Measurements from ENCODE around the gene INO80E. TPM values are rescaled to one million over a fixed set of nuclear protein-coding genes. Genes with fewer than 3 reads are reported as not detected.
A peak's percentile ranks its signal among the peaks of the same experiment; 100 is the strongest.

The INO80E gene
- total RNA-seq, 2 experiments from 2014 or later, result 83.8 to 91.1 TPM

- Mint-ChIP-seq H3K9me3 (no peaks in the 10 kb centered on the region), H3K27me3 (no peaks in the 10 kb centered on the region), H3K36me3 (peaks cover 29% of the 10 kb centered on the region), H3K4me3 (peak overlapping the region; percentile 99), H3K27ac (peak overlapping the region; percentile 99), H3K4me1 (peaks cover 30% of the 10 kb centered on the region)
- peak; percentile 78 for DNase-seq
Measured at GRCh38 chr16:29994600-29995323, 1.3 kb upstream of the INO80E start.

DNA sequence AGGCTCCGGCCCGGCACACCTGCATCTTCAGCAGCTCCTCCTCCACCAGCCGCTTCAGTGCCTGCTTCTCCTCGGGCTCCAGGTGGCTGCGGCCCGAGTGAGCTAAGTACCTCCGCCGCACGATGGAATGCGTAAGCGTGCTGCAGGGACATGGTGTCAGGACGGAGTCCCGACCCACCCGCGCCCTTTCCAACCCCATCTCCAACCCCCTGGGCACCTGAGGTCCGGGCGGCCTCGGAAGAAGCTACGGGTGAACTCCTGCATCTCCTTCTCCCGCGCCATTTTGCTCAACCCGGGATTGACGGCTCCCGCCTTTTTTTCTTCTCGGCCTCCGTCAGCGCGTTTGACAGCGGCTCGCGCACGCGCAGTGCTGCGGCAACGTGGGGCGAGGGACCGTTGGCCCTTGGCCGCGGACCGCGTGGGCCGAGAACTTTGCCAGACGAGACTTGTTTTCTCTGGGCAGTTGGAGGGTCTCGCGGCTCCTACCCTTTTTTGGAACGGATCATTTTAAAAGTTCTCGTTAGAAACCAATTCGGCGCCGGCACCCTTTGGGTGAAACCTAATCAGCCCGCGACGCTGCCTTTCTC lies 624 bp upstream of the INO80E start, which contains the start of gene HIRIP3:
TSS of gene HIRIP3 (minus strand) at position 294 of the 587 bp plus-strand sequence. CDS start at position 282, 12 bp downstream.
- H3K4me1 Mint-ChIP-seq, result peaks cover 30% of the 10 kb centered on the region
- peak; percentile 89 for DNase-seq
- H3K27ac Mint-ChIP-seq, result peak within 1 kb of the TSS; percentile 99

DNA sequence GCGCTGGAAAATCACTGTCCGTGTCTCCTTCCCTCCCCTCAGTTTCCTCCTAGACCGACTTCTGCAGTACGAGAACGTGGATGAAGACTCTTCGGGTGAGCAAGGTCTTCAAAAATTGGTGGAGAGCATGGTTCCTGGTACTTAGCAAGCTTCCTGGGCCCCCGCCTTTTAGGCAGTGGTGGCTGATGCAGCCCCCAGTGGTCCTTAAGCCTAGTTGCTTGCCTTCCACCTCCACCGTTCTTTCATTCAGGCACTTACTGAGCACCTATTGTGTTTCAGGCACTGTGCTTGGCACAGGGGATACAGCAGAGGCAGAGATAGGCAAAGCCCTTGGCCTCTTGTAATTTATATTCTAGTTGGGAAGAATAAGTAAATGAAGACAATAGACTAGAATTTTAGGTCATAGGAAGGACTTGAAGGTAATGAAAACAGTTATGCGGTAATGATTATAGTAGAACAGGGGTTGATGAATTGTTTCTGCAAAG lies 767 bp downstream of the INO80E start:
- DNase-seq, result no peak
- peaks cover 30% of the 10 kb centered on the region for H3K4me1 Mint-ChIP-seq
- H3K9me3 Mint-ChIP-seq, result no peaks in the 10 kb centered on the region
- peak overlapping the region; percentile 99 for H3K4me3 Mint-ChIP-seq
- peaks cover 29% of the 10 kb centered on the region for H3K36me3 Mint-ChIP-seq
- H3K27me3 Mint-ChIP-seq, result no peaks in the 10 kb centered on the region
- H3K27ac Mint-ChIP-seq, result peak overlapping the region; percentile 99

More for the DNA sequence above, 624 bp upstream of the INO80E start, which contains the start of gene HIRIP3:
- Mint-ChIP-seq H3K27me3 (no peaks in the 10 kb centered on the region), H3K36me3 (peaks cover 29% of the 10 kb centered on the region), H3K4me3 (peak within 1 kb of the TSS; percentile 99), H3K9me3 (no peaks in the 10 kb centered on the region)

DNA sequence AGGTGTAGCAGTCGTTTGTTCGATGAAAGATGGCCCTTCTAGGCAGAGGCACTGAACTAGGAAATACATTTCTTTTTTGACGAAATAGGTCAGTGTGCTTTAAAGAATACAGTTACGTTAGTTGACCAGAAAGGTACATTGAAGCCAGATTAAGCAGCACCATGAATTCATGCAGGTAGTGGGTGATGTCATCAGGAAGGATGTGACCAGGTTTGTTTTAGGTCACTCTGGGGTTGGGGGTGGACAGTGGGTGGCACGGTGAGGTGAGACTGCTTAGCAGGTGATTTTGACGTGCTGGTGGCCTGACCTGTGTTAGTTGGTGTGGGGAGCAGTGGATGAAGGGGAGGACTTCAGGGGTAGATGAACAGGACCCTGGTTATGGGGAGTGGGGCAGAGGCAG lies 3.6 kb downstream of the INO80E start:
- Mint-ChIP-seq H3K4me1 (peaks cover 26% of the 10 kb centered on the region), H3K27me3 (no peaks in the 10 kb centered on the region), H3K4me3 (no peak overlapping the region), H3K27ac (no peak overlapping the region), H3K9me3 (no peaks in the 10 kb centered on the region), H3K36me3 (peaks cover 27% of the 10 kb centered on the region)
- DNase-seq, result no peak

- Mint-ChIP-seq H3K4me3 (no peak overlapping the region), H3K27ac (no peak overlapping the region), H3K4me1 (peaks cover 17% of the 10 kb centered on the region), H3K9me3 (no peaks in the 10 kb centered on the region), H3K36me3 (peaks cover 21% of the 10 kb centered on the region), H3K27me3 (no peaks in the 10 kb centered on the region)
- no peak for DNase-seq
Measured at GRCh38 chr16:30000735-30001631, 4.9 kb downstream of the INO80E start.

- H3K9me3 Mint-ChIP-seq, result no peaks in the 10 kb centered on the region
- no peak overlapping the region for H3K4me3 Mint-ChIP-seq
- H3K27me3 Mint-ChIP-seq, result no peaks in the 10 kb centered on the region
- H3K27ac Mint-ChIP-seq, result no peak overlapping the region
- H3K4me1 Mint-ChIP-seq, result peaks cover 11% of the 10 kb centered on the region
- no peak for DNase-seq
- H3K36me3 Mint-ChIP-seq, result peaks cover 7% of the 10 kb centered on the region
Measured at GRCh38 chr16:30002614-30003346, 6.7 kb downstream of the INO80E start.

- H3K36me3 Mint-ChIP-seq, result no peaks in the 10 kb centered on the region
- H3K9me3 Mint-ChIP-seq, result no peaks in the 10 kb centered on the region
- H3K27ac Mint-ChIP-seq, result no peak overlapping the region
- peaks cover 3% of the 10 kb centered on the region for H3K27me3 Mint-ChIP-seq
- DNase-seq, result no peak
- peaks cover 5% of the 10 kb centered on the region for H3K4me1 Mint-ChIP-seq
- H3K4me3 Mint-ChIP-seq, result no peak overlapping the region
Measured at GRCh38 chr16:30003670-30004423, 7.8 kb downstream of the INO80E start.

- H3K27me3 Mint-ChIP-seq, result peaks cover 7% of the 10 kb centered on the region
- peaks cover 3% of the 10 kb centered on the region for H3K4me1 Mint-ChIP-seq
- H3K4me3 Mint-ChIP-seq, result no peak overlapping the region
- H3K9me3 Mint-ChIP-seq, result no peaks in the 10 kb centered on the region
- no peak for DNase-seq
- no peak overlapping the region for H3K27ac Mint-ChIP-seq
- H3K36me3 Mint-ChIP-seq, result no peaks in the 10 kb centered on the region
Measured at GRCh38 chr16:30004424-30004776, 8.4 kb downstream of the INO80E start.

- peaks cover 3% of the 10 kb centered on the region for H3K4me1 Mint-ChIP-seq
- no peak overlapping the region for H3K27ac Mint-ChIP-seq
Measured at GRCh38 chr16:30004811-30005242, 8.8 kb downstream of the INO80E start.

DNA sequence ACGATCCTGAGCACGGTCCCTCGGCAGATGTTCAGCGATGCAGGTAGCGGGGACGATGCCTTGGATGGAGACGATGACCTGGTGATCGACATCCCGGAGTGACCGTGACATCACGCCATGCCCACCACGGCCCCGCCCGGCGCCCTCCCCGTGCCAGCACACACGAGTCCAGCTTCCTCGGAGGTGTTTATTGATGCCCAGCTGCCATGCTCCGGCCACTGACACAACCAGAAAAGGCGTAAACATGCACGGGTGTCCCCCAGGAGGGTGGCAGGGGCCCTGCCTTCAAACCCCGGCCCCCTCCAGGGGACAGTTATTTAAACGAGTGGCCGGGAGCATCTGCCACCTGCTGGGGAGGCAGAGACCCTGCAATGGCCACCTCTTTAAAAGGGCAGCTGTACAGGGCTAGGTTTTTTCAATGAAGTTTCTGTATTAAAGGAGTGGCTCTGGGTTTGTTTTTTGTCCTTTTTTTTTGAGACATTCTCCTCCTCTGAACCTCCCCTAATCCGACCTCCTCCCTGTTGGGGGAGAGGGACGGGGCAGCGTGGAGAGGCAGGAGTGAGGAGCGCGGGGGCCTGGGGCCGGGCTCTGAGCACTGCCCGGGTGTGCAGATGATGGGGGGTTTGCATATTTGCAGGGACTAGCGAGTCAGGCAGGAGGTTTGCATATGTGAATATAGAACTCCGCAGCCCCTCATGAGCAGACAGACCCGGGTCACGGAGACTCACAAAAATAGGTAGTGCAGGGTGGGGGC lies 9.5 kb downstream of the INO80E start:
- Mint-ChIP-seq H3K4me3 (no peak overlapping the region), H3K27me3 (peaks cover 15% of the 10 kb centered on the region), H3K27ac (no peak overlapping the region), H3K36me3 (no peaks in the 10 kb centered on the region), H3K9me3 (no peaks in the 10 kb centered on the region), H3K4me1 (peaks cover 5% of the 10 kb centered on the region)
- peak; percentile 48 for DNase-seq

More at GRCh38 chr16:30004811-30005242, 8.8 kb downstream of the INO80E start:
- Mint-ChIP-seq H3K27me3 (peaks cover 9% of the 10 kb centered on the region), H3K36me3 (no peaks in the 10 kb centered on the region), H3K4me3 (no peak overlapping the region), H3K9me3 (no peaks in the 10 kb centered on the region)
- DNase-seq, result no peak

DNA sequence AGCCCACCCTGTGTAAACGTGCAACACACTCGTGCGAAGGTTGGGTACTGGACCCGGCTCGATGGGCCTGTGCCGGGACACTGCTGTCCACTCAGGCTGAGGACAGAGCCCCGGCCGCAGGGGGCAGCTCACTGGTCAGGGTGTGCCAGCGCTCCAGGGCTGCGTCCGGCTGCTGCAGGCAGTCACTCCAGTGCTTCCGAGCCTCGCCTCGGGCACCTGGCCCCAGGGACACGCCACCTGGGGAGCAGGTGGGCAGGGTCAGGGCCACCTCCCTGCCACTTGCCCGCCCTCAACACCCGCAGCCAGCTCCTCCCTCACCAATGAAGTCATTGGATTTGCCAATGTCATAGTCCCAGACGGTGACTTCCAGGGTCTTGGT lies 10.0 kb downstream of the INO80E start:
- peaks cover 6% of the 10 kb centered on the region for H3K4me1 Mint-ChIP-seq
- H3K27ac Mint-ChIP-seq, result no peak overlapping the region
- peaks cover 17% of the 10 kb centered on the region for H3K27me3 Mint-ChIP-seq
- no peaks in the 10 kb centered on the region for H3K9me3 Mint-ChIP-seq
- no peaks in the 10 kb centered on the region for H3K36me3 Mint-ChIP-seq
- no peak overlapping the region for H3K4me3 Mint-ChIP-seq
- DNase-seq, result no peak

DNA sequence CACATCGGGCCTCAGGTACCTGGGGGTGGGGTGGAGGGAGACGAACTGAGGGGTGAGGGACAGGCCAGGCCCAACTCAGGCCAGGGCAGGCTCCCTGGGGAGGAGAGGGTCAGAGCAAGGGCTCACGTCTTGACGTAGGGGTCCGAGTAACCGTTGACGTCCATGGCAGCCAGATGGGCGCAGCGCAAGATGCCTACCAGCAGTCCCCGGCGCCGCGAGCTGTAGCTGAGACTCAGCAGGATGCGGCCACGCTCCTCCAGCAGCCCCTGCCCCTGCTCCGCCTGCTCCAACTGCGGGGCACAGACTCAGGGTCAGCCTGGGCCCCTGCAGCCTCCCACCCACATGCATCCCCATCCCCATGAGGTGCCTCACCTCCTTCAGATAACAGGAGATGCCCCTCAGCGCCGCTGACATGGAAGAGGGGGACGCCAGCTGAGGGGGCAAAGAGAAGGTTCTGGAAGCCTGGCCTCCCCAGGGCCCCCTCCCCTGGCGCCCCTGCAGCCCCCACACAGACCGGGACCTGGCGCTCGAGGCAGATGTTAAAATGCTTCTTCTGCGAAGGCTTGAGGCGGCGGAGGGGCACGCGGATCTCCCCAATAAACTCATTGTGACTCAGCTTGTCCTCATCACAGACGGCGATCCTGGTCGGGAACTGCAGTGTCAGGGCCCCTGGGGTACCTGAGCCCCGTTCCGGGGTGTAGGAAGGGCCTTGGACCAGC lies 10.8 kb downstream of the INO80E start:
- H3K9me3 Mint-ChIP-seq, result no peaks in the 10 kb centered on the region
- DNase-seq, result no peak
- H3K4me1 Mint-ChIP-seq, result peaks cover 6% of the 10 kb centered on the region
- no peak overlapping the region for H3K4me3 Mint-ChIP-seq
- H3K27me3 Mint-ChIP-seq, result peaks cover 20% of the 10 kb centered on the region
- H3K27ac Mint-ChIP-seq, result no peak overlapping the region
- no peaks in the 10 kb centered on the region for H3K36me3 Mint-ChIP-seq

DNA sequence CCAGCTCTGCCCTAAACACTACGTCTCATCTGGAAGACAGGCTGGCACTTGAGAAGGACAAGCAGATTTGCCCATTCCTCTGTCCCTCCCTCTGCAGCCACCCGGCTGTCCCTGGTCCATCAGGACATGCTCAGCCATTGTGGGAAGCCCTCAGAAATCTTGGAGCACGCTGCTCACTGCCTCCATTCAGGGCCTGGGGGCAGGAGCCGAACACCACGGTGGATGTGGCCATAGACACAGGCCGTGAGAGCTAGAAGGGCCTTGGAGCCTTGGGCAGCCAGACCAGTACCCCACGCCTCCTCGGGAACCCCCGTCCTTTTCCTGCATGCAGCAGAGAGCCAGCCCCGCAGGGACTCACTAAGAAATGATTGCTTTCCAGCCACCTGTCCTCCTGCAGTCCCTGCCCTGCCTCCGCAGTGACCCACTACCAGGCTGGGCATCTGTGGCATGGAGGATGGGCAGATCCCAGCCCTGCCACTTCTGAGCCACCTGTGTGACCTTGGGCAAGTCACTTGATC lies 11.4 kb downstream of the INO80E start:
- no peak for DNase-seq
- Mint-ChIP-seq H3K27me3 (peaks cover 27% of the 10 kb centered on the region), H3K4me3 (no peak overlapping the region), H3K4me1 (peaks cover 8% of the 10 kb centered on the region), H3K27ac (no peak overlapping the region), H3K9me3 (no peaks in the 10 kb centered on the region), H3K36me3 (no peaks in the 10 kb centered on the region)

Measured in activated naive CD8-positive, alpha-beta T cell treated with anti-CD3 and anti-CD28 coated beads for 36 hours (primary cell).